ENCODE data around the gene RASL10A.

RASL10A gene

GRCh38 chr22:29266564-29267461 is 48.7 kb downstream of the RASL10A start:
- no peak for DNase-seq

GRCh38 chr22:29265929-29266328 is 49.6 kb downstream of the RASL10A start:
- no peak for DNase-seq

GRCh38 chr22:29265305-29265704 is 50.2 kb downstream of the RASL10A start:
- DNase-seq = no peak

GRCh38 chr22:29263791-29264276 is 51.7 kb downstream of the RASL10A start:
- DNase-seq = no peak
